ENCODE measurements around the gene ORC3. TPM values are rescaled to one million over a fixed set of nuclear protein-coding genes. Genes with fewer than 3 reads are reported as not detected.

Gene ORC3
- 21.1 and 50.9 TPM in 2 replicates for total RNA-seq (2014; rRNA removed; shearing (Covaris generic); ENCODE audit: low replicate concordance)

- no peaks in the 10 kb centered on the region for H3K9me2 ChIP-seq (replicated peaks; ENCODE audit: insufficient read depth, low read length)
- H3K27ac ChIP-seq (ENCODE audit: low read length): peak within 1 kb of the TSS; percentile 10; the same call in 1 of the 2 replicates
- peak within 1 kb of the TSS; percentile 87 for H3K4me2 ChIP-seq (ENCODE audit: low read depth, low read length, poor library complexity, severe bottlenecking)
- peak within 1 kb of the TSS; percentile 91 for H3K4me3 ChIP-seq (ENCODE audit: low read length)
- peak within 1 kb of the TSS; percentile 68; the same call in 1 of the 2 replicates for H2AFZ ChIP-seq (ENCODE audit: low read length)
- no peaks in the 10 kb centered on the region for H3K27me3 ChIP-seq (ENCODE audit: low read length)
- H3K9ac ChIP-seq (ENCODE audit: low read length): peak within 1 kb of the TSS; percentile 85
- peak; percentile 98 for DNase-seq
- no peaks in the 10 kb centered on the region for H3K9me3 ChIP-seq (ENCODE audit: low read length)
- peaks cover 93% of the 10 kb centered on the region for H3K79me2 ChIP-seq (ENCODE audit: low read length)
- 0 out of 2 replicates have a peak, but pooled peaks cover 5% of the 10 kb centered on the region for H4K20me1 ChIP-seq (ENCODE audit: insufficient read depth, low read depth, low read length)
- H3K4me1 ChIP-seq (ENCODE audit: low read length): peaks cover 32% of the 10 kb centered on the region
- peaks cover 21% of the 10 kb centered on the region for H3K36me3 ChIP-seq (ENCODE audit: insufficient read depth, low read length)
Measured at GRCh38 chr6:87589693-87590416, at the start of gene ORC3, which contains the start of gene RARS2. ORC3 (plus strand) TSS chr6:87590135; CDS start chr6:87590169, 34 bp downstream. RARS2 (minus strand) TSS chr6:87589987; CDS start chr6:87589957, 30 bp downstream.

GRCh38 chr6:87540539-87540938, 49.4 kb upstream of the ORC3 start:
- DNase-seq: no peak
- Histone ChIP-seq H3K27me3 (ENCODE audit: low read length) (no peaks in the 10 kb centered on the region), H3K9me3 (ENCODE audit: low read length) (peaks cover 9% of the 10 kb centered on the region; the same call in 1 of the 2 replicates), H4K20me1 (ENCODE audit: insufficient read depth, low read depth, low read length) (no peaks in the 10 kb centered on the region), H3K4me2 (ENCODE audit: low read depth, low read length, poor library complexity, severe bottlenecking) (no peak overlapping the region), H3K79me2 (ENCODE audit: low read length) (peaks cover 15% of the 10 kb centered on the region), H2AFZ (ENCODE audit: low read length) (no peak overlapping the region), H3K36me3 (ENCODE audit: insufficient read depth, low read length) (peaks cover 54% of the 10 kb centered on the region), H3K4me3 (ENCODE audit: low read length) (no peak overlapping the region), H3K9ac (ENCODE audit: low read length) (no peak overlapping the region), H3K27ac (ENCODE audit: low read length) (no peak overlapping the region), H3K9me2 (replicated peaks; ENCODE audit: insufficient read depth, low read length) (no peaks in the 10 kb centered on the region), H3K4me1 (ENCODE audit: low read length) (peaks cover 11% of the 10 kb centered on the region)

GRCh38 chr6:87541041-87541440, 48.9 kb upstream of the ORC3 start:
- Histone ChIP-seq H3K36me3 (ENCODE audit: insufficient read depth, low read length) (peaks cover 57% of the 10 kb centered on the region), H3K9ac (ENCODE audit: low read length) (no peak overlapping the region)

GRCh38 chr6:87541744-87542143, 48.2 kb upstream of the ORC3 start:
- H3K4me3 ChIP-seq (ENCODE audit: low read length): no peak overlapping the region
- H4K20me1 ChIP-seq (ENCODE audit: insufficient read depth, low read depth, low read length): no peaks in the 10 kb centered on the region
- H3K9me3 ChIP-seq (ENCODE audit: low read length): peaks cover 9% of the 10 kb centered on the region; the same call in 1 of the 2 replicates
- H3K4me2 ChIP-seq (ENCODE audit: low read depth, low read length, poor library complexity, severe bottlenecking): no peak overlapping the region
- peaks cover 18% of the 10 kb centered on the region for H3K79me2 ChIP-seq (ENCODE audit: low read length)
- H3K9ac ChIP-seq (ENCODE audit: low read length): no peak overlapping the region
- peaks cover 10% of the 10 kb centered on the region for H3K4me1 ChIP-seq (ENCODE audit: low read length)
- DNase-seq: no peak
- no peaks in the 10 kb centered on the region for H3K27me3 ChIP-seq (ENCODE audit: low read length)
- H3K36me3 ChIP-seq (ENCODE audit: insufficient read depth, low read length): peaks cover 57% of the 10 kb centered on the region
- no peaks in the 10 kb centered on the region for H3K9me2 ChIP-seq (replicated peaks; ENCODE audit: insufficient read depth, low read length)
- no peak overlapping the region for H3K27ac ChIP-seq (ENCODE audit: low read length)
- H2AFZ ChIP-seq (ENCODE audit: low read length): no peak overlapping the region

More at GRCh38 chr6:87541041-87541440, 48.9 kb upstream of the ORC3 start:
- Histone ChIP-seq H3K27me3 (ENCODE audit: low read length) (no peaks in the 10 kb centered on the region), H3K4me2 (ENCODE audit: low read depth, low read length, poor library complexity, severe bottlenecking) (no peak overlapping the region), H4K20me1 (ENCODE audit: insufficient read depth, low read depth, low read length) (no peaks in the 10 kb centered on the region), H3K9me2 (replicated peaks; ENCODE audit: insufficient read depth, low read length) (no peaks in the 10 kb centered on the region), H3K4me3 (ENCODE audit: low read length) (no peak overlapping the region), H3K79me2 (ENCODE audit: low read length) (peaks cover 15% of the 10 kb centered on the region), H3K27ac (ENCODE audit: low read length) (no peak overlapping the region), H2AFZ (ENCODE audit: low read length) (no peak overlapping the region), H3K9me3 (ENCODE audit: low read length) (peaks cover 9% of the 10 kb centered on the region; the same call in 1 of the 2 replicates), H3K4me1 (ENCODE audit: low read length) (peaks cover 11% of the 10 kb centered on the region)
- no peak for DNase-seq

- no peaks in the 10 kb centered on the region for H3K9me2 ChIP-seq (replicated peaks; ENCODE audit: insufficient read depth, low read length)
- no peak for DNase-seq
- H3K4me1 ChIP-seq (ENCODE audit: low read length): no peaks in the 10 kb centered on the region
- no peak overlapping the region for H3K4me3 ChIP-seq (ENCODE audit: low read length)
- H4K20me1 ChIP-seq (ENCODE audit: insufficient read depth, low read depth, low read length): no peaks in the 10 kb centered on the region
- no peak overlapping the region for H3K9ac ChIP-seq (ENCODE audit: low read length)
- H3K9me3 ChIP-seq (ENCODE audit: low read length): peaks cover 9% of the 10 kb centered on the region; the same call in 1 of the 2 replicates
- H3K79me2 ChIP-seq (ENCODE audit: low read length): peaks cover 17% of the 10 kb centered on the region; the same call in 1 of the 2 replicates
- H3K27me3 ChIP-seq (ENCODE audit: low read length): no peaks in the 10 kb centered on the region
- no peak overlapping the region for H3K4me2 ChIP-seq (ENCODE audit: low read depth, low read length, poor library complexity, severe bottlenecking)
- peaks cover 60% of the 10 kb centered on the region for H3K36me3 ChIP-seq (ENCODE audit: insufficient read depth, low read length)
- H3K27ac ChIP-seq (ENCODE audit: low read length): no peak overlapping the region
- no peak overlapping the region for H2AFZ ChIP-seq (ENCODE audit: low read length)
Measured at GRCh38 chr6:87543696-87544473, 46.0 kb upstream of the ORC3 start.

- Histone ChIP-seq H3K4me1 (ENCODE audit: low read length) (no peaks in the 10 kb centered on the region), H3K4me2 (ENCODE audit: low read depth, low read length, poor library complexity, severe bottlenecking) (no peak overlapping the region), H2AFZ (ENCODE audit: low read length) (no peak overlapping the region), H3K27me3 (ENCODE audit: low read length) (no peaks in the 10 kb centered on the region), H4K20me1 (ENCODE audit: insufficient read depth, low read depth, low read length) (no peaks in the 10 kb centered on the region), H3K27ac (ENCODE audit: low read length) (no peak overlapping the region), H3K4me3 (ENCODE audit: low read length) (no peak overlapping the region), H3K36me3 (ENCODE audit: insufficient read depth, low read length) (peaks cover 55% of the 10 kb centered on the region), H3K79me2 (ENCODE audit: low read length) (peaks cover 17% of the 10 kb centered on the region; the same call in 1 of the 2 replicates), H3K9me2 (replicated peaks; ENCODE audit: insufficient read depth, low read length) (no peaks in the 10 kb centered on the region), H3K9me3 (ENCODE audit: low read length) (peaks cover 8% of the 10 kb centered on the region; the same call in 1 of the 2 replicates), H3K9ac (ENCODE audit: low read length) (no peak overlapping the region)
- DNase-seq: no peak
Measured at GRCh38 chr6:87544474-87544735, 45.5 kb upstream of the ORC3 start.

GRCh38 chr6:87551799-87552198, 38.1 kb upstream of the ORC3 start:
- DNase-seq: no peak
- peaks cover 48% of the 10 kb centered on the region for H3K79me2 ChIP-seq (ENCODE audit: low read length)
- H3K27ac ChIP-seq (ENCODE audit: low read length): no peak overlapping the region
- H2AFZ ChIP-seq (ENCODE audit: low read length): no peak overlapping the region
- H4K20me1 ChIP-seq (ENCODE audit: insufficient read depth, low read depth, low read length): no peaks in the 10 kb centered on the region
- no peaks in the 10 kb centered on the region for H3K9me2 ChIP-seq (replicated peaks; ENCODE audit: insufficient read depth, low read length)
- no peak overlapping the region for H3K4me3 ChIP-seq (ENCODE audit: low read length)
- no peaks in the 10 kb centered on the region for H3K9me3 ChIP-seq (ENCODE audit: low read length)
- no peak overlapping the region for H3K9ac ChIP-seq (ENCODE audit: low read length)
- peaks cover 24% of the 10 kb centered on the region; the same call in 1 of the 2 replicates for H3K36me3 ChIP-seq (ENCODE audit: insufficient read depth, low read length)
- H3K4me1 ChIP-seq (ENCODE audit: low read length): no peaks in the 10 kb centered on the region
- H3K27me3 ChIP-seq (ENCODE audit: low read length): no peaks in the 10 kb centered on the region
- H3K4me2 ChIP-seq (ENCODE audit: low read depth, low read length, poor library complexity, severe bottlenecking): no peak overlapping the region

- no peak overlapping the region for H3K4me3 ChIP-seq (ENCODE audit: low read length)
- no peaks in the 10 kb centered on the region for H3K9me2 ChIP-seq (replicated peaks; ENCODE audit: insufficient read depth, low read length)
- H2AFZ ChIP-seq (ENCODE audit: low read length): no peak overlapping the region
- H3K27me3 ChIP-seq (ENCODE audit: low read length): no peaks in the 10 kb centered on the region
- H3K4me1 ChIP-seq (ENCODE audit: low read length): no peaks in the 10 kb centered on the region
- H3K27ac ChIP-seq (ENCODE audit: low read length): no peak overlapping the region
- peaks cover 50% of the 10 kb centered on the region for H3K79me2 ChIP-seq (ENCODE audit: low read length)
- no peaks in the 10 kb centered on the region for H4K20me1 ChIP-seq (ENCODE audit: insufficient read depth, low read depth, low read length)
- peaks cover 24% of the 10 kb centered on the region; the same call in 1 of the 2 replicates for H3K36me3 ChIP-seq (ENCODE audit: insufficient read depth, low read length)
- no peak overlapping the region for H3K9ac ChIP-seq (ENCODE audit: low read length)
- H3K4me2 ChIP-seq (ENCODE audit: low read depth, low read length, poor library complexity, severe bottlenecking): no peak overlapping the region
- no peaks in the 10 kb centered on the region for H3K9me3 ChIP-seq (ENCODE audit: low read length)
- no peak for DNase-seq
Measured at GRCh38 chr6:87553159-87553765, 36.7 kb upstream of the ORC3 start.

Data from Karpas-422 (cell line).